Measurements from ENCODE around the gene CCNF. TPM values are rescaled to one million over a fixed set of nuclear protein-coding genes. Genes with fewer than 3 reads are reported as not detected.

Gene CCNF
- total RNA-seq, 2 donors from 2014 or later, result 64.8 to 111 TPM

GRCh38 chr16:2497695-2498484 is 68.6 kb downstream of the CCNF start:
- peak overlapping the region in 1 of 2 donors; percentile 34 for H3K27ac Mint-ChIP-seq
- DNase-seq (ENCODE audit: low spot score in 2 of 2), result no peak
- H3K36me3 Mint-ChIP-seq, result no peaks in the 10 kb centered on the region
- no peaks in the 10 kb centered on the region for H3K9me3 Mint-ChIP-seq
- no peak for ATAC-seq

- Mint-ChIP-seq H3K9me3 (no peaks in the 10 kb centered on the region), H3K36me3 (no peaks in the 10 kb centered on the region), H3K27ac (no peak overlapping the region)
- no peak for ATAC-seq
- DNase-seq (ENCODE audit: low spot score in 2 of 2), result no peak
These were observed 69.4 kb downstream of the CCNF start for GRCh38 chr16:2498531-2499253.

DNA sequence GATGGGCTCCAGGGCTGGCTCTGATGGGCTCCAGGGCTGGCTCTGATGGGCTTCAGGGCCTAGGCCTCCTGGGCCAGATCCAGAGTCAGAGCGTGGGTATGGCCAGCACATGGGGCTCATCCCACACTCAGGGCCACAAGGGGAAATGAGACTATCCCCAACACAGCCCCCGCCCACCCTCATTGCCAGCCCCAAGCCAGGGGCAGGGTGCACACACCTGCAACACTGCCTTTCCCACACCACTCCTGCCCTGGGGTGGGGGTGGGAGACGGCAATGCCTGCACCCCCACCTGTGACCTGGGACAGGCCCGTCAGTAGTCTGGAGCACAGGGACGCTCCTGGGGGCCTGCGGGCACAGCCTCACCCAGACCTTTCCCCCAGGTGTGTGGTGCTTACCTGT is 70.2 kb downstream of the CCNF start:
- ATAC-seq (no peak), DNase-seq (ENCODE audit: low spot score in 2 of 2) (no peak)
- H3K9me3 Mint-ChIP-seq, result no peaks in the 10 kb centered on the region
- H3K36me3 Mint-ChIP-seq, result no peaks in the 10 kb centered on the region
- H3K27ac Mint-ChIP-seq, result no peak overlapping the region

- Mint-ChIP-seq H3K36me3 (no peaks in the 10 kb centered on the region), H3K9me3 (no peaks in the 10 kb centered on the region), H3K27ac (no peak overlapping the region)
- DNase-seq (ENCODE audit: low spot score in 2 of 2) (no peak), ATAC-seq (no peak)
These were observed 70.7 kb downstream of the CCNF start for GRCh38 chr16:2499890-2500429.

- peak in 1 of 2 donors; percentile 5 for ATAC-seq
- DNase-seq (ENCODE audit: low spot score in 2 of 2), result no peak
- H3K36me3 Mint-ChIP-seq, result no peaks in the 10 kb centered on the region
- no peaks in the 10 kb centered on the region for H3K9me3 Mint-ChIP-seq
- H3K27ac Mint-ChIP-seq, result no peak overlapping the region
These were observed 71.2 kb downstream of the CCNF start for GRCh38 chr16:2500430-2500917.

GRCh38 chr16:2500918-2501750 is 71.9 kb downstream of the CCNF start:
- DNase-seq (ENCODE audit: low spot score in 2 of 2), result peak; percentile 79 to 88
- Mint-ChIP-seq H3K36me3 (no peaks in the 10 kb centered on the region), H3K9me3 (no peaks in the 10 kb centered on the region), H3K27ac (no peak overlapping the region)
- peak; percentile 87 to 95 for ATAC-seq

DNA sequence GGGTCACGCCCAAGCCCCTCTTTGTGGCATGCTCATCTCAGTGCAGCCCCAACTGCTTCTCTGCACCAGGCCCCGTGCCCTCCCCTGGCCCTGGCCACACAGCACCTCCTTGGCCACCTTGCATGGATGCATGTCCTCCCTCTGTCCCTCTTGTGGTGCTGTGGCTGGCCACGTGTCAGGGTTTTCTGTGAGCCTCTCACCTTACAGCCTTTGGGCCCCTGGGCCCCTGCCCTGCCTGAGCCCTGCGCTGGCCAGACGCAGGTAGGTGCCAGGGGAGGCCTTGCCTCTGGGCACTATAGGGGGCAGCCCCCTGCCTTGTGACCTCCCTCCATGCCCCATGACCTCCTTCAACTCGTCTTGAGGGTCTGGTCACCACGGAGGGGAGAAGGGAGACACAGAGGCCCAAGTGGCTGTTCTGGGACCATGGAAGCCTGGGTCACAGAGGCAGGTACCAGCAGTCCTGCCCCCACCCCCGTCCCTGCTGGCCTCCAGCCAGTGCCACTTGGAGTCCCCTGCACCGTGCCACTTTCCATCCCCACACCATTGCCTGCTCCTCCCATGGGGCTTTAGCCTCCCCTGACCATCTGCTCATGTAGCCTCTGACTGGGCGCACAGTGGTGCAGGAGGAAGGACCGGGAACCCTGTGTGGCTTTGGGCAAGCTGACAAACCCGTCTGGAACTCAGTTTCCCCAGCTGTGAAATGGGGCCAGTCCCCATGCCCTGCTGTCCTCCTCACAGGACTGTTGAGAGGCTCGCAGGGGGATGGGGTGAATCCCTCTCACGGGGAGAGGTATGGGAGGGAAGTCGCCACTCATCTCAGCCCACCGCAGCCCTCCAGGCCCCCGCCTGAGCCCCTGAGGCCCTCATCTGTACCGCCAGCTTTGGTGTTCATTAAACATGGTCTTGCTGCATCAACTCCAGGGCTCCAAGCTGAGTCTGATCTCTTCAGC is 73.0 kb downstream of the CCNF start:
- no peak for DNase-seq (ENCODE audit: low spot score in 2 of 2)
- no peak overlapping the region for H3K27ac Mint-ChIP-seq
- no peaks in the 10 kb centered on the region for H3K36me3 Mint-ChIP-seq
- no peak for ATAC-seq
- H3K9me3 Mint-ChIP-seq, result no peaks in the 10 kb centered on the region

DNA sequence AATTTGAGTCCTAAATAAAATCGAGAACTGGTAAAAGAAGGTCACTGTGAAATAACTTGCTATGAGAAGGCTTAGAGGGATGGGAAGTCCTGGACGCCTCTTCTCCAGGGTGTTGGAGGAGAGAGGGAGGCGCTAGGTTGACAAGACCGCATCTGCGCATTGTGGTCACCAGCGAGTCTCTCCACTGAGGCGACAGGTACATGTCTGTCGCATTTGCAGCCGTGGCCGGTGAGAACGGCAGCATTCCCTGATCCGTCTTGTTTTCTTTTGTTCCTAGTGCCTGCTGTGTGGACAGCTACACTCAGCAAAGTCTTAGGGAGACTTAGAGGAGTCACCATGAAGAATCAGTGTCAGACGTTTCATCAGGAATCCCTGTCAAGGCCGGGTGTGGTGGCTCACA is 76.4 kb downstream of the CCNF start:
- no peak overlapping the region for H3K27ac Mint-ChIP-seq
- no peaks in the 10 kb centered on the region for H3K9me3 Mint-ChIP-seq
- no peaks in the 10 kb centered on the region for H3K36me3 Mint-ChIP-seq
- no peak for DNase-seq (ENCODE audit: low spot score in 2 of 2)
- no peak for ATAC-seq

DNA sequence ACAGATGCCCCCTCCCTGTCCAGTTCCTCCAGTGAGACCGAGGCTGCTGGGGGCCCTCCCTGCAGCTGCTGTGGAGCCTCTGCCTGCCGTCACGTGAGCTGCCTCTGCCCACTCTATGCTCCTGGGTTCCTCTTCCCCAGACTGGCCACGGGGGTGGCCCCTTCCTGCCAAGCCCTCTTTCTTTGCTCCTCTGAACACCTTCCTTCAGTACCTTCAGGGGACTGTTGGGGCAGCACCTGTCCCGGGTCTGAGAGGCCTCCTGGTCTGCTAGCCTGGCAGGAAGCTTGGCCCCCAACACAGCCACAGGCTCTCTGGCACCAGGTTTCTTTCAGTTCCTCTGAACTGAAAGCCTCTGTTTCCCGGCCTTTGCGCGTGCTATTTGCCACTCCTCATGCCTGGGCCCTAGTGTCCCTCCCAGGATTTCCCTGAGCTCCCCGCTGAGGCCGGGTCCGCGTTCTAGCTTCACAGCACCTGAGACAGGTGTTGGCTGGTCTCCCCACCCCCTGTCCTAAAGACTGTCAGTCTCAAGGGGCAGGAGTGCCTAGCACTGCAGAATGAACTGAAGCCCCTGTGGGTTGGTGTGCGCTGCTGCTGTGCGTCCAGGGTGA is 77.9 kb downstream of the CCNF start:
- DNase-seq (ENCODE audit: low spot score in 2 of 2), result no peak
- Mint-ChIP-seq H3K36me3 (no peaks in the 10 kb centered on the region), H3K9me3 (no peaks in the 10 kb centered on the region), H3K27ac (peak overlapping the region in 1 of 2 donors; percentile 77)
- ATAC-seq, result peak; percentile 32 to 34

- H3K27ac Mint-ChIP-seq, result peak overlapping the region in 1 of 2 donors; percentile 50
- H3K9me3 Mint-ChIP-seq, result no peaks in the 10 kb centered on the region
- ATAC-seq (no peak), DNase-seq (ENCODE audit: low spot score in 2 of 2) (no peak)
- H3K36me3 Mint-ChIP-seq, result no peaks in the 10 kb centered on the region
These were observed 78.4 kb downstream of the CCNF start for GRCh38 chr16:2507665-2508064.

Other genes with a start within 250 kb of the CCNF start
- 10 to 100 TPM in 1 of 2 donors, under 1 TPM in 1; 0.77 to 11.3 TPM for gene CASKIN1, start 232.8 kb upstream of the CCNF start, total RNA-seq
- 10 to 100 TPM; 49.5 to 52.2 TPM for gene MLST8, start 224.0 kb upstream of the CCNF start, total RNA-seq
- 10 to 100 TPM in 1 of 2 donors, 1 to 10 TPM in 1; 6.3 to 10.3 TPM for gene BRICD5, start 218.6 kb upstream of the CCNF start, total RNA-seq
- 10 to 100 TPM; 15.1 to 20.9 TPM for gene PGP, start 214.6 kb upstream of the CCNF start, total RNA-seq
- gene E4F1, start 205.9 kb upstream of the CCNF start, total RNA-seq, result 10 to 100 TPM; 19.0 to 22.5 TPM
- gene DNASE1L2, start 193.0 kb upstream of the CCNF start, total RNA-seq, result 1 to 10 TPM; 1.3 to 1.5 TPM
- 10 to 100 TPM; 53.8 to 57.6 TPM for gene ECI1, start 177.9 kb upstream of the CCNF start, total RNA-seq
- 100 to 1,000 TPM; 289 to 296 TPM for gene RNPS1, start 161.3 kb upstream of the CCNF start, total RNA-seq
- gene ABCA3, start 88.7 kb upstream of the CCNF start, total RNA-seq, result 1 to 10 TPM; 1.6 to 9.1 TPM
- 10 to 100 TPM; 20.9 to 32.3 TPM for gene TEDC2, start 30.7 kb downstream of the CCNF start, total RNA-seq
- not detected for gene NTN3, start 41.9 kb downstream of the CCNF start, total RNA-seq
- 10 to 100 TPM in 1 of 2 donors, 1 to 10 TPM in 1; 7.8 to 10.6 TPM for gene TBC1D24, start 45.7 kb downstream of the CCNF start, total RNA-seq
- gene ATP6V0C, start 84.5 kb downstream of the CCNF start, total RNA-seq, result 100 to 1,000 TPM in 1 of 2 donors, 10 to 100 TPM in 1; 94.4 to 127 TPM
- gene AMDHD2, start 90.9 kb downstream of the CCNF start, total RNA-seq, result 10 to 100 TPM; 37.0 to 37.2 TPM
- under 1 TPM in 1 of 2 donors, not detected in 1; 0.50 TPM for gene CEMP1, start 102.0 kb downstream of the CCNF start, total RNA-seq
- 10 to 100 TPM; 36.5 to 57.6 TPM for gene PDPK1, start 108.6 kb downstream of the CCNF start, total RNA-seq